ENCODE results near the gene C1QTNF4.

C1QTNF4 gene

DNA sequence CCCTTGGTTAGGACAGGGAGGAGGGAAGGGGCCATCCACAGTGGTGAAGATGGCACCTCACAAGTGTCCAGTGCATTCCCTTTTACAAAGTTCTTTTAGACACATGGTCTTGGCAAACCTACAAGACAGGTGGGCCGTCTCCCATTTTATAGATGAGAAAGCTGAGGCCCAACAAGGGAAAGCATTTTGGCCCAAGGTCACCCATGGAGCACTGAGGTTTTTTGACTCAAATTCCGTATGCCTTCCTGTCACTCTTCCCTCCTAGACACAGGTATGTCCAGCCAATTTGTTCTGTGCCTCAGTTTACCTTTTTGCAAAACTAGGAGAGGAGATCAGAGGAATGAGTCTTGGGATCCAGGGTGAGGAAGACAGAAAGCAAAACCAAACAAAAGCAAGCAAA lies 1.2 kb downstream of the C1QTNF4 start:
- no peak for DNase-seq

DNA sequence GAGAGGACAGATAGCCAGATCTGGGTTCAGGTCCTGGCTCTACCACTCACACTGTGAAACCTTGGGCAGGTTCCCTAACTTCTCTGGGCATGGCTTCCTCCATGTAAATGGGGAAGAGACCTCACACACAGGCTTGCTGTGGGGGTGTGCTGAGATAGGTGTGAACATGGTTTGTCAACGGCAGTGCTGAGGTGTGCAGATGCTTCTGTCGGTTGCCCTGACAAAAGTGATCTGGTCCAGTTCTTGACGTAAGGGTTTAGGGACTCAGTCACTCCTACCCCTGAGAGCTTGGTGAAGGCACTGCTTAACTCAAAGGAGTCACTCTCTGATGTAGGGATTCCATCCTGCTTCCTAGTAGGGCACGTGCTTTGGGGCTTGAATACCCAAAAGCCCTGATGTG lies 2.0 kb downstream of the C1QTNF4 start:
- no peak for DNase-seq

DNA sequence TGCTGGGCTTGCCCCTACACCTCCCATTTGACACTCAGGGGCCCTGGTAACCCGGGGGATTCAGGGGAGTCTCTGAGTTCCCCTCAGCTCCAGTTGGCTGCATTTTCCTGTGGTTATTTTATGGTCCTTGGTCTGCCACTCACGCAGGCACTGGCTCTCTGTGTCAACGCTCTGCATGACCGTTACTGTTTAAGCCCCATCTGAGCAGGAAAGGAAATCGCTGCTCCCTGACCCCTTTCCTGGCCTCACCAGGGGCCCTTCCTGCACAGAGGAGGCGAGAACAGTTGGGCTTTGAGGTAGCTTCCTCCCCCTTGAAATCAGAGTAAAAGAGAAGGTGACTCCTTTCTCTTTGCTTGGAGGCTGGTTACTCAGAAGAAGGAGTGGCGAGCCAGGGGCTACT lies 2.4 kb downstream of the C1QTNF4 start:
- no peak for DNase-seq

DNA sequence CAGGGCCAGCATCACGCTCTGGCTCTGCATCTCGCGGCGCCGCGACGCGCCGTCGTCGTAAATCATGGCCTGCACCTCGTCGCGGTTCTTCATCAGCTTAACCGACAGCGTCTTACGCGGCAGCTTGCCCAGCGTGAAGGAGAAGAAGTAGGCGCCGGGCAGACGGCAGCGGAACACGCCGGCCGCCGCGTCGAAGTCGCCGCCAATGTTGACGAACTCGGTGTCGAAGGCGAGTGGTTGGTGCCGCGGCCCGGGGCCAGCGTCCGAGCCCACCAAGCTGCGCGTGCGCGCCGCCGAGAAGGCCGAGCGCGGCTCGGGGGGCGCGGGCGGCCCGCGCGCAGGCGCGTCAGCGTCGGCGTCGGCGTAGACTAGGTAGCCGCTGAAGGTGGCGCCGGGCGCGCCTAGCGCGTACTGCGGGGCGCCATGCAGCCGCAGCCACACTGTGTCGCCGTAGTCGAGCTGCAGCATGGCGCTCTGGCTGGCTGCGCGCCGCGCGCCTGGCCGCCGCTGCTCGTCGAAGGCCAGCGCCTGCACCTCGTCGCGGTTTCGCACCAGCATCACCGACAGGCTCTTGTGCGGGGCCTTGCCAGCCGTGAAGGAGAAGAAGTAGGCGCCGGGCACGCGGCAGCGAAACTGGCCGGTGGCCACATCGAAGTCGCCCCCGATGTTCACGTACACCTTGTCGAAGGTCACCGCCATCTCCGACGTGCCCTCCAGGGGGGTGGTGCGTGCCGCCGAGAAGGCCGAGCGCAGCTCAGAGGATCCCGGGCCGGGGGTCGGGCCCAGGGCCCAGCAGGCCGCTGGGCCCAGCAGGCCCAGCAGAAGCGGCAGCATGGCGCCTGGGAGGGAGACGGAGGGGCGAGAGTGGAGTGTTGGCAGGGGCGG lies 4.0 kb downstream of the C1QTNF4 start:
- DNase-seq: no peak

DNA sequence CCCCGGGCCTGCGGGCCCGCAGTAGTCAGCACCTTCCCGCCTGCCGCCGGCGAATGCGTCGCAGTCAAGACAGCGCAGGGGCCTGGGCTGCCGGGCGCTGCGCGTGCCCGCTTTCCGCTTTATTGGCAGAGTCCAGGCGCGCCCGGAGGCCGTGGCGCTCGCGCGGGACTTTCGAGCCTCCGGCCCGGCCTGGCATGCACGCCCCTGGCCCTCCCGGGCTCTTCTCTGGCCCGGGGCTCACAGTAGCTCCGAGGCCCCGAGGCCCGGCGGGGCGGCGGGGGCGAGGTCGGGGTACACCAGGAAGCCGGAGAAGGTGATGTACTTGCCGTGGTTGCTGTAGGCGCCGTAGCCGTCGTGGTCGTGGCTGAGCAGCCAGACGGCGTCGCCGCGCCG lies 4.6 kb downstream of the C1QTNF4 start:
- no peak for DNase-seq

DNA sequence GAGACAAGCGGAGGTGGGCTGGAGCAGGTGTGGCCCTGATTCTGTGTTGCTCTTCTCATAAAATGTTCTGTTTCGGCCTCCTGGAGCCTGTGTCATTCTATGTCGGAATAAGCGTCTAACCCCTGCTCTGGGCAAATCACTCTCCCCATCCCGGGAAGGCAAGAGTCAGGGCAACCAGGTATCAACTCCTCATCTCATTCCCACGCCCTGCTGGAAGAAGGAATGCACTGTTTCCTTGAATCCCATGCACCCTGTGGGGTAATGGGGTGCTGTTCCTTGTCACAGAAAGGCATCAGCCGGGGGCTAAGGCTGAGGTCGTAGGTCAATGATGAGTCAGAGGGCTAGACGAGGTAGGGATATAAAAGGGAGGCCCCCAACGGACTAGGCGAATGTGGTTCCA lies 5.1 kb downstream of the C1QTNF4 start:
- no peak for DNase-seq

DNA sequence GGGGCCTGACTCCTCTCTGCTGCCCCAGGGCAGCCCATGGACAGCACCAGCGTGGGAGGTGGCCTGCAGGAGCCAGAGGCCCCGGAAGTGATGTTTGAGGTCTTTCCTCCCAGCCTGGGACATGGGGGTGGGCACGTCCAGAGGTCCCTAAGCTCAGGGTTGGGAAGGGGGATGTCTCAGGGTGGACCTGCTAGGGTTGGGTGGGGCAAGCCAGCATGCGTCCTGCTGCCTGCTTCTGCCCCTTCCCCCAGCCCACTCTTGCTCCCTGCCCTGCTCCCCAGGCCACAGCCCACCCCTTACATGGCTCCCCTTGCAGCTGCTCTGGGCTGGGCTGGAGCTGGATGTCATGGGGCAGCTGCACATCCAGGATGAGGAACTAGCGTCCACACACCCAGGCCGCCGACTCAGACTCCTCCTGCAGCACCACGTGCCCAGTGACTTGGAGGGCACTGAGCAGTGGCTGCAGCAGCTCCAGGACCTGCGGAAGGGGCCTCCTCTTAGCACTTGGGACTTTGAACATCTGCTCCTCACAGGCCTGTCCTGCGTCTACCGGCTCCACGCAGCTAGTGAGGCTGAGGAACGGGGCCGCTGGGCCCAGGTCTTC lies 6.4 kb downstream of the C1QTNF4 start:
- DNase-seq: no peak

GRCh38 chr11:47587039-47587716 lies 7.0 kb downstream of the C1QTNF4 start:
- no peak for DNase-seq

GRCh38 chr11:47586098-47586855 lies 7.9 kb downstream of the C1QTNF4 start, which contains the start of gene FAM180B:
Gene FAM180B, plus strand, starts transcription at chr11:47586678. Its CDS starts 91 bp downstream, at chr11:47586769.
- DNase-seq: no peak

DNA sequence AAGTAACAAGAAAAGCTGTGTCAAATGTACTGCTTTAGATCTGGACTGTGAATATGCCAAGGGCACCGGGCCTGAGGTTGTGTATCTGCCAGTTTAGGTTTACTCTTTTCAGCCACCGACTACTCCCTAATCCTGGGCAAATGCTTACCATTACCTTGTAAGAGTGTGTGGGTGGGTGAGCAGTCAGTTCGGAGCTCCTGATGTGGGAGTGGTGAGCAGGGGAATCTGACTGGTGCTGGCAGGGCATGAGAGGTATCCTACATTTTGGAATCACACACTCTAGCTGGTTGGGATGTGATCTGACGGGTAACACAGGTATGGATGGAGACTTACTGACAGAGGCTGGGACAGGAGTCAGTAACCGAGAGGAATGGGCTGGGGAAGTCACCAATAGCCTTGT lies 10.4 kb downstream of the C1QTNF4 start:
- no peak for DNase-seq

- DNase-seq: peak; percentile 95 to 96
Observed at GRCh38 chr11:47578524-47579494, 15.4 kb downstream of the C1QTNF4 start, which contains the start of the genes KBTBD4 and NDUFS3. Gene KBTBD4, minus strand, starts transcription at chr11:47578970. Its CDS starts 19 bp downstream, at chr11:47578951. Gene NDUFS3, plus strand, starts transcription at chr11:47579074. Its CDS starts 18 bp downstream, at chr11:47579092.

- DNase-seq: no peak
Observed at GRCh38 chr11:47577460-47578041, 16.7 kb downstream of the C1QTNF4 start.

GRCh38 chr11:47573321-47573720 lies 20.9 kb downstream of the C1QTNF4 start:
- no peak for DNase-seq

- DNase-seq: no peak
Observed at GRCh38 chr11:47572715-47573255, 21.4 kb downstream of the C1QTNF4 start.

- DNase-seq: no peak
Observed at GRCh38 chr11:47571895-47572294, 22.3 kb downstream of the C1QTNF4 start.

DNA sequence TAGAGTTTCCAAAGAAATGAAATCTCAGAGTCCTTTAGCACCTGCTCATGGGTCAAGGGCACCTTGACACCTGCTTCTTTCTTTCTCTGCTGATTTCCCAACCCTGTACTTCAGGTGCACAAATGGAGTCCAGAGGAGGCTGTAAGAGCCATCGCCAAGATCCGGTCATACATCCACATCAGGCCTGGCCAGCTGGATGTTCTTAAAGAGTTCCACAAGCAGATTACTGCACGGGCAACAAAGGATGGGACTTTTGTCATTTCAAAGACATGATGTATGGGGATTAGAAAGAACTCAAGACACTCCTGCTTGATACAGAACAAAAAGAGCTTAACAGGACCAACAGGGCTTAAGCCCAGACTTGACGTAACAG lies 22.9 kb downstream of the C1QTNF4 start:
- DNase-seq: no peak

DNA sequence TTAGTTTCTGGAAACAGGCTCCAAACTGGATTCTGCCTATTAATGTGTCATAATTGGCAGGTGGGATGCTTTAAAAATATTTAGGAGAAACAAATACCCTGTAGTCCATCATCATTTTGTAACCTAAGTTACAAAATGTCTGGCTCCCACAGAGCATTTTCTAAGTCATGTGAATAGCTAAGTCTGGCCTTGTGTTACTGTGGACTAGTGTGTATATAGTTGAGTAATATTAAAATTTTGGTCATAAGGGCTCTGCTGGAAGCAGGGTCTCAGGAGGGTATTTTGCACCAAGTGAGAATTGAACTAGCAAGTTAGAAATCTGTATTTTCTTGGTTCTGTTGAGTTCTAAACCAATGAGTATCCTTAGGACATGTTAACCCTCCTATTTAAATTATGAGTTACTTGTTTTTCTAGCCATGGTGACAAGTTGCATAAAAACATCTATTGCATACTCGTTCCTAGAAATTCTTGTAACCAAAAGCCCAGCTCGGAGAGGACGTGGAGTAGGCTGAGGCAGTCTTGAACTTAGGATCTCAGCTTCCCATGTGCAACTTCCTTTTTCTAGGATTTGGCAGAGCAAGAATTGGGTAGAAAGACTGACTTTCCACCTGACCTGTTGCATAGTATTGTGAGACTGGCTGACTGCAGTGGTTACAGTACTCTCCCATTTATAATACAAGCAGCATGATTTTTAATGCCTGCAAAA lies 23.4 kb downstream of the C1QTNF4 start:
- no peak for DNase-seq

DNA sequence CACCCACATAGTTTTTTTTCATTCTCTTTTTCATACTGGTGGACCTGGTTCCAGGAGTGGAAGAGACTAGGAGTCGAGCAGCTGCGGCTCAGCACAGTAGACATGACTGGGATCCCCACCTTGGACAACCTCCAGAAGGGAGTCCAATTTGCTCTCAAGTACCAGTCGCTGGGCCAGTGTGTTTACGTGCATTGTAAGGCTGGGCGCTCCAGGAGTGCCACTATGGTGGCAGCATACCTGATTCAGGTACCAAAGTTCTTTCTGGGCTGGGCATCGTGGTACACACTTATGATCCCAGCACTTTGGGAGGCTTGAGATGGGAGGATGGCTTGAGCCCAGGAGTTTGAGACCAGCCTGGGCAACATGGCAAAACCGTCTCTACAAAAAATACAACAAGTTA lies 24.6 kb downstream of the C1QTNF4 start:
- no peak for DNase-seq

GRCh38 chr11:47566149-47566698 lies 28.0 kb downstream of the C1QTNF4 start:
- no peak for DNase-seq
